ENCODE results near the gene TRIP13. TPM values are rescaled to one million over a fixed set of nuclear protein-coding genes. Genes with fewer than 3 reads are reported as not detected.
A peak's percentile ranks its signal among the peaks of the same experiment; 100 is the strongest.

TRIP13 gene
- total and polyA plus RNA-seq, 2 of the 13 experiments (the other 11 are each of a cell fraction or from before 2014, with no cell fraction given): 13.5 to 33.0 TPM

DNA sequence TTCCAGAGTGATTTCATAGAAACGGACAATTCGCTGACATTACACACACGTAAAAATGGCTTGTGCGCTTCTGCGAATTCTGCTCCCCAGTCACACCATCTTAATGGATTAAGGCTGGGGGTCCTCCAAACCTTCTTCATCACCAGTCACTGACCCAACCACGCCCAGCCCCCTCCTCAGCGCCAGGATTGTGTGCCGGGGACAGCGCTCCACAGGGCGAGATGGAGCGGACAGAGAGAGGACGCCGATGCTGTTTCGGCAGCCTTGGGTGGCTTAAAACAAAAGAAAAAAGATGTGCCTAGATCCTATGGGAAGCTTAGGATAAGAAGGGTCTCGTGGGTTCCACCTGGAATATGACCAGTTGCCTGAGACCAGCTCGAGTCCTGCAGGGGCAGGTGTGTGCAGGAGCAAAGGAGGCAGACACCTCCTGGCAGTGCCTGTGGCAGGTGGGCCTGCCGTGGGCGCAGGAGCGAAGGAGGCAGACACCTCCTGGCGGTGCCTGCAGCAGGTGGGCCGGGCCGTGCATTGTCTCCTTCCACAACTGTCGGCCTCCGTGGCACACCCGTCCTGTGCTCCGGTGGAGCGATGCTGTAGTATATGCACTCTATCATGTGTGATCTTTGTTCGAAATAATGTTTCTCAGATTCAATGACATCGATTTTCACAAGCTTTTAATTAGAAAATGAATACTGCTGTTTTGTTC lies 20.9 kb upstream of the TRIP13 start:
- WGBS (ENCODE audit: low lambda C conversion rate): 97% methylated on average over 27 of the region's 29 CpGs
- peaks cover 33 to 93% of the 10 kb centered on the region in 2 experiments for H3K36me3 ChIP-seq (replicated peaks in 1 of 2; ENCODE audit: control insufficient read depth in 1 of 2, insufficient read depth in 2 of 2, low read length in 2 of 2)

DNA sequence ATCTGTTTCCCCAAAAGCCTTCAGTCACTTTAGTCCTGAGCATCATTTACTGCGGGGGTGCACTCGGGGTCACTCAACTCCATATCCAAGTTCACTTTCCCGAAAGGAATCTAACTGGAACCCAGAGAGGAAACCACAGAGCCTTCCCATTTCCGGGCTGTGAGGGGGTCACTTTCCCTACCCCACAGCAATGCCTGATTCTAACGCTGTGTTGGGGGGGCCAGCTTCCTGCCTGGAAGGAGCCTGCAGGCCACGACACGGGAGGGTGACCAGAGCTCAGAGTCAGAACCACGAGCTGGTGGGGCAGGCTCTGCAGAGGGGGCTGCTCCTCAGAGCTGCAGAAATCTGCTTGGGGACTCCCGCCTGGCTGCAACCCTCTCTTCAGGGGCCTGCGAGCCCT lies 20.4 kb upstream of the TRIP13 start:
- BruUV-seq (replicated peaks): no TSS peak
- 98% methylated on average over 10 of the region's 10 CpGs for WGBS (ENCODE audit: low lambda C conversion rate)

More for the DNA sequence above, 20.9 kb upstream of the TRIP13 start:
- no peak for ATAC-seq
- Histone ChIP-seq H3K9ac (ENCODE audit: insufficient read depth, low read depth, low read length) (no peak overlapping the region), H4K20me1 (ENCODE audit: insufficient read depth, low read length) (no peaks in the 10 kb centered on the region), H2AFZ (ENCODE audit: low read length) (no peak overlapping the region), H3K79me2 (ENCODE audit: insufficient read depth, low read length) (no peaks in the 10 kb centered on the region), H3K27me3 (ENCODE audit: control insufficient read depth in 1 of 2, insufficient read depth in 2 of 2, low read length in 2 of 2) (no peaks in the 10 kb centered on the region), H3K4me1 (ENCODE audit: insufficient read depth, low read length) (peaks cover 11% of the 10 kb centered on the region), H3K4me3 (replicated peaks in 1 of 3; ENCODE audit: insufficient read depth in 1 of 3, low read depth in 2 of 3, low read length in 3 of 3) (no peak overlapping the region), H3K9me3 (ENCODE audit: low read length) (no peaks in the 10 kb centered on the region), H3K4me2 (ENCODE audit: low read depth, low read length) (no peak overlapping the region), H3K27ac (ENCODE audit: extremely low read length, insufficient read depth, low read length) (no peak overlapping the region)
- FAIRE-seq: no peak
- POLR2A ChIA-PET: no interaction called here
- no peak for DNase-seq (ENCODE audit: low spot score)
- BruUV-seq (replicated peaks): no TSS peak
- intact Hi-C loops (cut with micrococcal nuclease; ENCODE audit: unreplicated experiment): no loop called here
- in situ Hi-C loops (cut with HindIII; ENCODE audit: extremely low pct_ligation_motif_present, low pct_unique_long_range_greater_than_20kb): no loop called here
- CTCF ChIA-PET (ENCODE audit: low intra/inter-chr PET ratio, low total read pairs): no interaction called here
- peak; percentile 44 for TF ChIP-seq AGO2 (optimal IDR thresholded peaks at IDR 0.05; ENCODE audit: low read depth, low read length)
- TF ChIP-seq, protein P1, sequence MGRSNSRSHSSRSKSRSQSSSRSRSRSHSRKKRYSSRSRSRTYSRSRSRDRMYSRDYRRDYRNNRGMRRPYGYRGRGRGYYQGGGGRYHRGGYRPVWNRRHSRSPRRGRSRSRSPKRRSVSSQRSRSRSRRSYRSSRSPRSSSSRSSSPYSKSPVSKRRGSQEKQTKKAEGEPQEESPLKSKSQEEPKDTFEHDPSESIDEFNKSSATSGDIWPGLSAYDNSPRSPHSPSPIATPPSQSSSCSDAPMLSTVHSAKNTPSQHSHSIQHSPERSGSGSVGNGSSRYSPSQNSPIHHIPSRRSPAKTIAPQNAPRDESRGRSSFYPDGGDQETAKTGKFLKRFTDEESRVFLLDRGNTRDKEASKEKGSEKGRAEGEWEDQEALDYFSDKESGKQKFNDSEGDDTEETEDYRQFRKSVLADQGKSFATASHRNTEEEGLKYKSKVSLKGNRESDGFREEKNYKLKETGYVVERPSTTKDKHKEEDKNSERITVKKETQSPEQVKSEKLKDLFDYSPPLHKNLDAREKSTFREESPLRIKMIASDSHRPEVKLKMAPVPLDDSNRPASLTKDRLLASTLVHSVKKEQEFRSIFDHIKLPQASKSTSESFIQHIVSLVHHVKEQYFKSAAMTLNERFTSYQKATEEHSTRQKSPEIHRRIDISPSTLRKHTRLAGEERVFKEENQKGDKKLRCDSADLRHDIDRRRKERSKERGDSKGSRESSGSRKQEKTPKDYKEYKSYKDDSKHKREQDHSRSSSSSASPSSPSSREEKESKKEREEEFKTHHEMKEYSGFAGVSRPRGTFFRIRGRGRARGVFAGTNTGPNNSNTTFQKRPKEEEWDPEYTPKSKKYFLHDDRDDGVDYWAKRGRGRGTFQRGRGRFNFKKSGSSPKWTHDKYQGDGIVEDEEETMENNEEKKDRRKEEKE (IDR thresholded peaks at IDR 0.05): no peak

More for the DNA sequence above, 20.4 kb upstream of the TRIP13 start:
- Histone ChIP-seq H3K4me3 (replicated peaks in 1 of 3; ENCODE audit: insufficient read depth in 1 of 3, low read depth in 2 of 3, low read length in 3 of 3) (no peak overlapping the region), H3K79me2 (ENCODE audit: insufficient read depth, low read length) (no peaks in the 10 kb centered on the region), H2AFZ (ENCODE audit: low read length) (no peak overlapping the region), H3K9me3 (ENCODE audit: low read length) (no peaks in the 10 kb centered on the region), H3K27ac (ENCODE audit: extremely low read length, insufficient read depth, low read length) (no peak overlapping the region), H3K36me3 (replicated peaks in 1 of 2; ENCODE audit: control insufficient read depth in 1 of 2, insufficient read depth in 2 of 2, low read length in 2 of 2) (peaks cover 33 to 91% of the 10 kb centered on the region in 2 experiments), H3K27me3 (ENCODE audit: control insufficient read depth in 1 of 2, insufficient read depth in 2 of 2, low read length in 2 of 2) (no peaks in the 10 kb centered on the region), H4K20me1 (ENCODE audit: insufficient read depth, low read length) (no peaks in the 10 kb centered on the region), H3K4me1 (ENCODE audit: insufficient read depth, low read length) (peaks cover 6% of the 10 kb centered on the region), H3K4me2 (ENCODE audit: low read depth, low read length) (no peak overlapping the region), H3K9ac (ENCODE audit: insufficient read depth, low read depth, low read length) (no peak overlapping the region)
- ChIA-PET POLR2A (no interaction called here), CTCF (ENCODE audit: low intra/inter-chr PET ratio, low total read pairs) (no interaction called here)
- FAIRE-seq (no peak), ATAC-seq (no peak), DNase-seq (ENCODE audit: low spot score) (no peak)
- TF ChIP-seq, protein P2, sequence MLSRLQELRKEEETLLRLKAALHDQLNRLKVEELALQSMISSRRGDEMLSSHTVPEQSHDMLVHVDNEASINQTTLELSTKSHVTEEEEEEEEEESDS (CRISPR knock-in tag; IDR thresholded peaks at IDR 0.05; ENCODE audit: borderline replicate concordance): no peak
- no peak for TF ChIP-seq ZSCAN22 (CRISPR knock-in tag; IDR thresholded peaks at IDR 0.05)
- no peak for TF ChIP-seq TBX2 (CRISPR knock-in tag; IDR thresholded peaks at IDR 0.05; ENCODE audit: borderline replicate concordance)
- no peak for TF ChIP-seq STAG1 (CRISPR knock-in tag; IDR thresholded peaks at IDR 0.05)
- no peak for TF ChIP-seq ZNF232 (CRISPR knock-in tag; IDR thresholded peaks at IDR 0.05; ENCODE audit: borderline replicate concordance)
- intact Hi-C loops (cut with micrococcal nuclease; ENCODE audit: unreplicated experiment) (no loop called here), in situ Hi-C loops (cut with HindIII; ENCODE audit: extremely low pct_ligation_motif_present, low pct_unique_long_range_greater_than_20kb) (no loop called here)

All from HepG2 (cell line).